HepG2 (cell line): ENCODE data around the gene SCAANT1. TPM values are rescaled to one million over a fixed set of nuclear protein-coding genes. Genes with fewer than 3 reads are reported as not detected.
A peak's percentile ranks its signal among the peaks of the same experiment; 100 is the strongest.

Source experiments
- ATAC-seq: fragments of 200-7000 bp; cut with Tn5 transposase; 3 replicates; pipeline ENCODE4 v1.9.1; 2020; ENCODE audit warnings: mild to moderate bottlenecking, moderate library complexity
- BruUV-seq: library from RNA; stranded (reverse); fragments of 400-500 nt; replicated peaks from 2 replicates; lab custom pipeline; 2021; lab: Mats Ljungman, UMichigan
- CTCF ChIA-PET: fragments of 300-600 bp; formaldehyde crosslinking; extraction: SDS; loops from one replicate; lab custom pipeline; 2021; ENCODE audit warnings: low total read pairs, inconsistent platforms, low intra/inter-chr PET ratio; lab: Yijun Ruan, JAX
- POLR2A ChIA-PET: fragments of 350-600 bp; sonication (Branson Sonifier 250); formaldehyde crosslinking; loops from one replicate; lab custom pipeline; 2020; ENCODE audit warnings: antibody characterized with exemption, inconsistent platforms; lab: Yijun Ruan, JAX
- DNase-seq: peaks from one replicate; pipeline ENCODE4 v3.0.0-alpha.2; 2015; ENCODE audit warnings: low spot score
- FAIRE-seq: peaks from 3 replicates; lab custom pipeline; 2011; peaks lifted over from hg19 to GRCh38; lab: Jason Lieb, UNC
- H2AFZ ChIP-seq: one replicate; pipeline ENCODE4 v1.6.1; 2011; ENCODE audit warnings: low read length, inconsistent platforms
- H3K27ac ChIP-seq: fragments of 300-600 bp; 3 replicates; pipeline ENCODE4 v1.8.0; 2011; ENCODE audit warnings: mixed run types, mild to moderate bottlenecking, mixed read lengths, low read length, inconsistent platforms; ENCODE audit not compliant: insufficient read depth; ENCODE audit errors: extremely low read length
- H3K27me3 ChIP-seq, 2 experiments: fragments of 200-600 bp in 1 of 2; 2 replicates in 1 of 2; 3 replicates in 1 of 2; pipeline versions ENCODE4 v1.6.0 to v1.8.0; 2011; ENCODE audit warnings: low read length in 2 of 2, mild to moderate bottlenecking in 2 of 2, moderate library complexity in 2 of 2, inconsistent platforms in 1 of 2; ENCODE audit not compliant: insufficient read depth in 2 of 2, control insufficient read depth in 1 of 2
- H3K36me3 ChIP-seq, 2 experiments: fragments of 200-600 bp in 1 of 2; replicated peaks in 1 of 2; 2 replicates in 1 of 2; 3 replicates in 1 of 2; pipeline versions ENCODE4 v1.5.1 to v1.8.0; 2011; ENCODE audit warnings: low read length in 2 of 2, inconsistent platforms in 1 of 2; ENCODE audit not compliant: insufficient read depth in 2 of 2, control insufficient read depth in 1 of 2
- H3K4me1 ChIP-seq: 2 replicates; pipeline ENCODE4 v1.5.1; 2012; ENCODE audit warnings: low read length, inconsistent platforms; ENCODE audit not compliant: insufficient read depth
- H3K4me2 ChIP-seq: 2 replicates; pipeline ENCODE4 v1.6.0; 2011; ENCODE audit warnings: low read depth, low read length, inconsistent platforms
- H3K4me3 ChIP-seq, 3 experiments: fragments of 200-600 bp in 1 of 3; sonication (generic), shearing (Covaris generic) in 1 of 3; replicated peaks in 1 of 3; 2 replicates each; pipeline ENCODE4 v1.5.1; 2011 to 2016; ENCODE audit warnings: low read length in 3 of 3, inconsistent platforms in 2 of 3, low read depth in 2 of 3, mild to moderate bottlenecking in 2 of 3, control low read depth in 1 of 3, mixed read lengths in 1 of 3; ENCODE audit not compliant: insufficient read depth in 1 of 3
- H3K79me2 ChIP-seq: one replicate; pipeline ENCODE4 v1.6.1; 2011; ENCODE audit warnings: low read length, inconsistent platforms; ENCODE audit not compliant: insufficient read depth
- H3K9ac ChIP-seq: 2 replicates; pipeline ENCODE4 v1.6.0; 2011; ENCODE audit warnings: mild to moderate bottlenecking, low read depth, low read length, inconsistent platforms; ENCODE audit not compliant: insufficient read depth
- H3K9me3 ChIP-seq: 2 replicates; pipeline ENCODE4 v1.5.1; 2012; ENCODE audit warnings: mild to moderate bottlenecking, low read length
- H4K20me1 ChIP-seq: 2 replicates; pipeline ENCODE4 v1.6.0; 2011; ENCODE audit warnings: inconsistent platforms, mild to moderate bottlenecking, low read length, moderate library complexity; ENCODE audit not compliant: insufficient read depth
- ARHGAP35 ChIP-seq: sonication (generic); formaldehyde crosslinking; IDR thresholded peaks from 2 replicates; pipeline ENCODE4 v1.9.0; 2022; ENCODE audit warnings: mild to moderate bottlenecking, inconsistent platforms, moderate library complexity, missing genetic modification reagents, borderline replicate concordance
- ATF7 ChIP-seq, 2 experiments: fragments of 450-650 bp in 1 of 2; sonication (generic) in 1 of 2; formaldehyde crosslinking in 1 of 2; IDR thresholded peaks; 2 replicates each; pipeline versions ENCODE4 v1.4.0 to v1.6.1; 2016 to 2020; ENCODE audit warnings: antibody characterized with exemption in 1 of 2, mild to moderate bottlenecking in 1 of 2, missing genetic modification reagents in 1 of 2
- CCDC6 ChIP-seq: sonication (generic); formaldehyde crosslinking; IDR thresholded peaks from 2 replicates; pipeline ENCODE4 v1.8.1; 2022; ENCODE audit warnings: mild to moderate bottlenecking, missing genetic modification reagents, moderate library complexity
- HMGXB3 ChIP-seq: sonication (generic); formaldehyde crosslinking; IDR thresholded peaks from 2 replicates; pipeline ENCODE4 v1.4.0; 2020; ENCODE audit warnings: missing genetic modification reagents, borderline replicate concordance
- HOMEZ ChIP-seq: IDR thresholded peaks from 2 replicates; pipeline ENCODE4 v1.6.1; 2016; ENCODE audit warnings: low read depth
- MTA1 ChIP-seq: sonication (generic); formaldehyde crosslinking; IDR thresholded peaks from 2 replicates; pipeline ENCODE4 v1.4.0; 2020; ENCODE audit warnings: missing genetic modification reagents, mild to moderate bottlenecking, borderline replicate concordance
- PHF8 ChIP-seq: sonication (generic); formaldehyde crosslinking; IDR thresholded peaks from 2 replicates; pipeline ENCODE4 v1.5.0; 2020; ENCODE audit warnings: missing genetic modification reagents
- RBM39 ChIP-seq: fragments of 200-400 bp; formaldehyde crosslinking; IDR thresholded peaks from one replicate; pipeline ENCODE4 v1.6.1; 2018; ENCODE audit warnings: antibody characterized with exemption, mild to moderate bottlenecking, low read depth, low read length; ENCODE audit not compliant: poor library complexity, severe bottlenecking
- SIX4 ChIP-seq: sonication (generic); formaldehyde crosslinking; IDR thresholded peaks from 2 replicates; pipeline ENCODE4 v1.4.0; 2020; ENCODE audit warnings: missing genetic modification reagents
- ZBTB21 ChIP-seq: sonication (generic); formaldehyde crosslinking; IDR thresholded peaks from 2 replicates; pipeline ENCODE4 v1.4.0; 2020; ENCODE audit warnings: missing genetic modification reagents
- ZNF446 ChIP-seq: sonication (generic); formaldehyde crosslinking; IDR thresholded peaks from 2 replicates; pipeline ENCODE4 v1.5.0; 2020; ENCODE audit warnings: mild to moderate bottlenecking, missing genetic modification reagents
- WGBS: methylation state at CpG from one replicate; pipeline ENCODE4 v1.1.6; 2017; ENCODE audit warnings: low lambda C conversion rate; 5-methylcytosine and 5-hydroxymethylcytosine counted together
- in situ Hi-C: cut with HindIII; loops from 2 replicates; pipeline ENCODE4 v1.10.0; 2017; ENCODE audit warnings: low pct_unique_long_range_greater_than_20kb; ENCODE audit not compliant: extremely low pct_ligation_motif_present
- intact Hi-C: fragments of 100-400 bp; cut with micrococcal nuclease; formaldehyde crosslinking; loops from one replicate; pipeline ENCODE4 v1.10.0; 2022; ENCODE audit not compliant: unreplicated experiment
- polyA plus RNA-seq, 8 experiments: library from polyadenylated mRNA; depleted of rRNA in 3 of 8; stranded (reverse) in 7 of 8; unstranded in 1 of 8; fragments of >200 nt; fragmentation: Illumina TruSeq in 4 of 8; extraction: Trizol in 4 of 8; gene quantifications; 2 replicates each; pipeline versions ENCODE4 v1.2.1 to v1.2.3, GENCODE V29; 2011 to 2016; ENCODE audit warnings: low read depth in 4 of 8, missing spikeins in 1 of 8, mixed read lengths in 1 of 8; ENCODE audit not compliant: insufficient read depth in 1 of 8
- total RNA-seq, 5 experiments: library from RNA; depleted of rRNA; stranded (reverse); fragments of >200 nt; fragmentation: Illumina TruSeq; extraction: Trizol; gene quantifications; 2 replicates each; pipeline ENCODE4 v1.2.3, GENCODE V29; 2016; ENCODE audit warnings: low read depth in 1 of 5

Gene SCAANT1
- total and polyA plus RNA-seq, 2 of the 13 experiments (the other 11 are each of a cell fraction or from before 2014, with no cell fraction given), result not detected

DNA sequence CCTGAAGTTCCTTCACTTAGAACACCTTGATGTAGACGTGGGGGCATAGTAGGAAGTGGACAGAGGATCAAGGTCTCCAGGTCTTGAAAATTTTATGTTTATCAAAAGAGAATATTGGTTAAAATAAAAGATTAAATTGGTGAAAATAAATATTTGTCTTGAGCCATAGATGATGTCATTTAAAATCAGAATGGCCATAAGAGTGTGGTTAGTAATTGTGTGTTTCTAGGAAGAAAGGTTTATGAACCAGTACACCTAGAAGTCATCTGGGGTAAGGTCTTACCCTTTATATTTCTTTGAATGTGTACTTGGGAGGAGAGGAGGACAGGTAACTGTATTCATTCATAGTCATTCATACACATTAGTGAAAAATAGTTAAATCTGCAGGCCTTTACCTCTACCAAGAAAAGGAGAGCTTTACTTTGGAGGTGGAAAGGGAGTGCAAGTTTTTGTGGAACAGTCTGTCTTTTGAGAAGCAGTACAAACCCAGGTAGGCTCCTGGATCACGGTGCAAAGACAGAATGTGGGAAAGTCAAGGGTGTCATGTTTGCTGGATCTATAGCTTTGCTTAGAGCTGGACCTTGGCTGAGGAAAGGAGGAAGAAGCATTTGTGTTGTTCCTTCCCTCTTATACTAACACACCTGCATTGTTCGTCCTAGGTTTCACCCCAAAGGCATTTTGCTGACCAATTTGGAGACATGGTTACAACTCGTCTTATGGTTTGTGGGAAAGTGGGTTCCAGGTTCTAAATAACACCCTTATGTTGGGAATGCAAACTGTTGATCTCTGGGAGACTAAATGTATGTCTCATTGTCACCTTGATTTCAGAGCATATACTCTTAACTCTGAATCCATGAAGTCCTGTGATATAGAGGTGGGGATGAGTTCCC is 6.2 kb downstream of the SCAANT1 start:
- intact Hi-C loops, result no loop called here

DNA sequence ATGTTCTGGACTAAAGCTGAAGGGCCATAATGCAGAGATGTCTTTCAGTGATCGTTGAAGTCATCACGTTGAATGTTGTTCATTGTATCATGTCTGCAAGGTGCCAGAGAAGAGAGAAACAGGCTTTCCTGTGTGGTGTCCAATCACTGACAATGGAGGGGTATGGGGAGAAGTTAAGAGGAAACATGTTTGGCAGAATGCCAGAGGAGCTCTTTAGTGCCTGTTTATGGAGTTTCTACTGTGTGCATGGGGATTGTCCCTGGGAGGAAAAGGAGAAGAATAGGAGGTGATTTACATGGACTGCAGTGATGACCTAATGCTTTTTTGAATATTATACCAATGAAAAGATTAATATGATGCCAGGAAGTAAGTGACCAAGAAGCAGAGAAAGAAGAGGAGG is 11.7 kb downstream of the SCAANT1 start:
- Histone ChIP-seq H3K4me1 (no peaks in the 10 kb centered on the region), H3K4me3 (no peak overlapping the region)
- POLR2A ChIA-PET, result no interaction called here
- WGBS, result 97% methylated on average over 2 of the region's 2 CpGs
- TF ChIP-seq HOMEZ (CRISPR knock-in tag), result no peak
- no peak for TF ChIP-seq HMGXB3 (CRISPR knock-in tag)
- no peak for TF ChIP-seq CCDC6 (CRISPR knock-in tag)
- TF ChIP-seq MTA1 (CRISPR knock-in tag), result no peak
- no peak for TF ChIP-seq ZBTB21 (CRISPR knock-in tag)
- no peak for TF ChIP-seq PHF8
- no peak for TF ChIP-seq SIX4 (CRISPR knock-in tag)
- no peak for TF ChIP-seq ARHGAP35 (CRISPR knock-in tag)
- TF ChIP-seq ZNF446, result no peak
- TF ChIP-seq, all 625 proteins: peak for 0
- Histone ChIP-seq H3K79me2 (no peaks in the 10 kb centered on the region), H3K27ac (no peak overlapping the region), H3K9me3 (no peaks in the 10 kb centered on the region), H2AFZ (no peak overlapping the region), H3K36me3 (peaks cover 2 to 12% of the 10 kb centered on the region in 2 experiments; a peak in 2 of 5 replicates), H3K4me2 (no peak overlapping the region), H3K9ac (no peak overlapping the region), H3K27me3 (no peaks in the 10 kb centered on the region), H4K20me1 (no peaks in the 10 kb centered on the region; the same call in 1 of the 2 replicates)
- intact Hi-C loops (no loop called here), in situ Hi-C loops (no loop called here)
- no peak for FAIRE-seq
- no peak for ATAC-seq
- DNase-seq, result no peak
- CTCF ChIA-PET, result no interaction called here
- no TSS peak for BruUV-seq

More for the DNA sequence above, 6.2 kb downstream of the SCAANT1 start:
- no peaks in the 10 kb centered on the region; a peak in 1 of 5 replicates for H3K36me3 ChIP-seq
- H3K27me3 ChIP-seq, result no peaks in the 10 kb centered on the region
- FAIRE-seq (no peak), DNase-seq (no peak), ATAC-seq (no peak)
- ChIA-PET POLR2A (no interaction called here), CTCF (no interaction called here)
- in situ Hi-C loops, result no loop called here
- H3K4me1 ChIP-seq, result peaks cover 10% of the 10 kb centered on the region
- H3K79me2 ChIP-seq, result no peaks in the 10 kb centered on the region
- TF ChIP-seq RBM39 (no peak), ATF7 (IDR thresholded peaks at IDR 0.05) (peak; percentile 66; the same call in 1 of the 2 replicates), ATF7 (CRISPR knock-in tag; IDR thresholded peaks at IDR 0.05) (no peak)
- BruUV-seq, result no TSS peak
- H3K9ac ChIP-seq, result no peak overlapping the region
- H3K27ac ChIP-seq, result no peak overlapping the region
- no peak overlapping the region for H3K4me2 ChIP-seq
- WGBS, result 99% methylated on average over 4 of the region's 4 CpGs
- no peaks in the 10 kb centered on the region for H4K20me1 ChIP-seq
- H2AFZ ChIP-seq, result no peak overlapping the region
- no peaks in the 10 kb centered on the region for H3K9me3 ChIP-seq
- no peak overlapping the region for H3K4me3 ChIP-seq
